ENCODE data around the gene DAO. TPM values are rescaled to one million over a fixed set of nuclear protein-coding genes. Genes with fewer than 3 reads are reported as not detected.

Gene DAO
- total RNA-seq, 1 experiment from 2014 or later: not detected

DNA sequence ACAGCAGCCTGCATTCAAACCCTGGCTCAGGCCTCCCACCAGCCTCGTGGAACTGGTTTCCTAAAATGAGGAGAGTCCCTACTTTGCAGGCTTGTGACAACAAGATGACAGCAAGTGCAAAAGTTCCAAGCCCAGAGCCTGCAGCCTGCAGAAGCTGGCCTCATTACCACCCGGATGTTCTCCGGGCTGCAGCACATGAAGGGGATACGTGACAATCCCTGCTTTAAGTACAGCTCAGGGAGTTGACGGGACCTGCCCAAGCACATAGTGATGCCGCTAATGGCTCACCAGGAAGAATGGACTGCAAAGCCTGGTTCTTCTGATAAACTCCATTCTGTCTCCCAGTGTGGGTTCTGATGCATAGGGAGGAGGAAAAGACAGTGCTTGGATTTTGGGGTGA, 37.5 kb upstream of the DAO start:
- Histone ChIP-seq H3K27me3 (no peaks in the 10 kb centered on the region), H3K4me3 (no peak overlapping the region), H3K9me3 (no peaks in the 10 kb centered on the region), H3K36me3 (peaks cover 87% of the 10 kb centered on the region)
- DNase-seq: no peak

- Histone ChIP-seq H3K36me3 (peaks cover 88% of the 10 kb centered on the region), H3K4me3 (no peak overlapping the region), H3K9me3 (no peaks in the 10 kb centered on the region), H3K27me3 (no peaks in the 10 kb centered on the region)
- DNase-seq: no peak
These were observed 36.7 kb upstream of the DAO start for GRCh38 chr12:108843187-108843586.

- H3K27me3 ChIP-seq: no peaks in the 10 kb centered on the region
- DNase-seq: no peak
- H3K36me3 ChIP-seq: peaks cover 83% of the 10 kb centered on the region
- no peaks in the 10 kb centered on the region for H3K9me3 ChIP-seq
- H3K4me3 ChIP-seq: no peak overlapping the region
These were observed 34.2 kb upstream of the DAO start for GRCh38 chr12:108845696-108846095.

DNA sequence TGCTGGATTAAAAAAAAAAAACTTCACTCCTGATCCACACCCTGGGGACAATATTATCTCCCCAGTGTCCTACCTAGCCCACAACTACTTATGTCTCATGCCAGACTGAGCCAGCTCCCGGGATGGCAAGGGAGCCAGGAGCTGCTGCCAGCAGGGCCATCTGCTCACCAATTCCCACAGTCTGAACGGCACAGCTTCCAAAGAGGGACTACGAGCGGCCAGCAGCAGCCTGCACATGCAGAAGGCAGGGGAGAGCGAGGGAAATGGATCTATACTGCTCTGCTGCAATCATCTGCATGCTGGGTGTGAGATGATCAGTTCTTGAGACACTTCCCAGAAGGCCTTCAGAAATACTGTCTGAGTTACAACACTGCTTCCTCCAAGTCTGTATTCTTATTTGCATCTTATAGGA, 33.6 kb upstream of the DAO start:
- Histone ChIP-seq H3K4me3 (no peak overlapping the region), H3K36me3 (peaks cover 81% of the 10 kb centered on the region), H3K9me3 (no peaks in the 10 kb centered on the region), H3K27me3 (no peaks in the 10 kb centered on the region)
- peak; percentile 92 for DNase-seq

GRCh38 chr12:108847705-108848104, 32.2 kb upstream of the DAO start:
- no peak for DNase-seq
- peaks cover 81% of the 10 kb centered on the region for H3K36me3 ChIP-seq
- no peaks in the 10 kb centered on the region for H3K9me3 ChIP-seq
- H3K27me3 ChIP-seq: no peaks in the 10 kb centered on the region
- no peak overlapping the region for H3K4me3 ChIP-seq

DNA sequence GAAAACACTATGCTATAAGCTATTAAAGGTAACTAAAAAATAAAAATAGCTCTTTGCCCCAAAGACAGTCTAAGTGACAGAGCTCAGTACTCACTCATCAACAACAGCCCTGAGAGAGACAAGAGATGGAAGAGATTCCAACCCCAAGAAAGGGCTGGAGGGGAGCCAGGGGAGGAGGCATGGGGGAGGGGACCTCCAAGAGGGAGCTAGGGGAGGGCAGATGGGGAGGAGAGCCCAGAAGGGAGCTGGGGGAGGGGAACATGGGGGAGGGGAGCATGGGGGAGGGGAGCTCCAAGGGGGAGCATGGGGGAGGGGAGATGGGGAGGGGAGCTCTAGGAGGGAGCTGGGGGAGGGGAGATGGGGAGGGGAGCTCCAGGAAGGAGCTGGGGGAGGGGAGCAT, 30.2 kb upstream of the DAO start:
- no peak overlapping the region for H3K4me3 ChIP-seq
- no peak for DNase-seq
- H3K9me3 ChIP-seq: no peaks in the 10 kb centered on the region
- peaks cover 76% of the 10 kb centered on the region for H3K36me3 ChIP-seq
- no peaks in the 10 kb centered on the region for H3K27me3 ChIP-seq

DNA sequence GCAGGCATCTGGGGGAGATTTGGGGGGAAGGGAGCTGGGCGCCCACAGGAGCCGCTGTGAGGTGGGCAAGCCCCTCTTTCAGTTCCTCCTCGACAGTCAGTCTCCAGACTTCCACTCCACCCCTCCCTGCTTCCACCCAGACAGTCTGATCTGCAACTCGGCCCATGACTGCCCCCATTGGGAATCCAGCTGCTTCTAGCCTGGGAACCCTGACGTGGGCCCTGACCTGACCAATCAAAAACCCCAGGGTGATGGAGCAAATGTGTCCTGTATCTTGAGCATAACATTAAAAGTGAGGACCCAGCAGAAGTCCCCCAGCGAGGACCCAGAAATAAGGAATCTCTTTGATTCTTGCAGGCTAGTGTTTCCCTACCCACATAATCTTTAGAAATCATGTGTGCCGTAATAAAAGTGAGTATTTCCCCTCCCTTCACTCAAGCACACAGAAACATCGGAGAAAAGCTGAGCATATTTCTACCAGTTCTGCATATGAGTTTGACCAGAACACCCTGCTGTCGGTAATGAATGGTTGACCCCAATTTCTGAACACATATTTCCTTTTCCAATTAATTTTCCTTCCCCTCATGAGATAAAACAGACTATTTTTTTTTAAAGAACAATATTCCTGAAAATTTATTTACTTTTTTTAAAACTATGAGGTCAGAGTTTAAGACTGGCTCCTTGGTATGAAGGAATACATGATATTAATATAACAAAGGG, 28.9 kb upstream of the DAO start:
- Histone ChIP-seq H3K9me3 (peaks cover 5% of the 10 kb centered on the region; the same call in 1 of the 2 replicates), H3K36me3 (peaks cover 80% of the 10 kb centered on the region), H3K27me3 (no peaks in the 10 kb centered on the region), H3K4me3 (no peak overlapping the region)
- peak; percentile 34 for DNase-seq

- H3K4me3 ChIP-seq: no peak overlapping the region
- H3K9me3 ChIP-seq: peaks cover 5% of the 10 kb centered on the region; the same call in 1 of the 2 replicates
- DNase-seq: no peak
- no peaks in the 10 kb centered on the region for H3K27me3 ChIP-seq
- H3K36me3 ChIP-seq: peaks cover 74% of the 10 kb centered on the region
These were observed 27.1 kb upstream of the DAO start for GRCh38 chr12:108852674-108853309.

- H3K9me3 ChIP-seq: peaks cover 5% of the 10 kb centered on the region; the same call in 1 of the 2 replicates
- H3K27me3 ChIP-seq: no peaks in the 10 kb centered on the region
- DNase-seq: no peak
- H3K4me3 ChIP-seq: no peak overlapping the region
- peaks cover 68% of the 10 kb centered on the region for H3K36me3 ChIP-seq
These were observed 26.5 kb upstream of the DAO start for GRCh38 chr12:108853426-108853825.

DNA sequence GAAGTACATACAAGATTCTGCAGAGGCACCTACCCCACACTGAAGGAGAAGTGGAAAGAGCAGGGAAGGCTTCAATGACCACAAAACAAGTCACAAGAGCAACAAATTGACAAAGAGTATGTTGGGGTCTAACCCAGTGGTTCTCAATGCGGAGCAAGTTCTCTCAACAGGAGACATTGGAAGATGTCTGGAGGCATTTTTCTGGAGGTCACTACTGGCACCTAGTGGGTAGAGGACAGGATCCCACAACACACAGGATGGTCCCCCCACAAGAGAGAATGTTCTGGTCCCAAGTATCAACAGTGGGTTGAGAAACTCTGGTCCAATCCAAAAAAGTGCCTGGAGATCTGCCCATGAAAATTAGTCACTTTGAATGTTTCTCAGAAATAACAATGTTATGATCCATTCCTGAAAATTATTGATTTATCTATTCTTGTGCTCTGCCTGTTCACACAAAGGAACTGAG, 25.9 kb upstream of the DAO start:
- peaks cover 5% of the 10 kb centered on the region; the same call in 1 of the 2 replicates for H3K9me3 ChIP-seq
- H3K27me3 ChIP-seq: no peaks in the 10 kb centered on the region
- peaks cover 62% of the 10 kb centered on the region for H3K36me3 ChIP-seq
- DNase-seq: peak; percentile 55
- H3K4me3 ChIP-seq: peak overlapping the region; percentile 95

- Histone ChIP-seq H3K9me3 (peaks cover 5% of the 10 kb centered on the region; the same call in 1 of the 2 replicates), H3K36me3 (peaks cover 56% of the 10 kb centered on the region), H3K27me3 (no peaks in the 10 kb centered on the region), H3K4me3 (peak overlapping the region; percentile 95)
- peak; percentile 82 for DNase-seq
These were observed 25.2 kb upstream of the DAO start for GRCh38 chr12:108854451-108855283.

- no peaks in the 10 kb centered on the region for H3K27me3 ChIP-seq
- peak overlapping the region; percentile 95 for H3K4me3 ChIP-seq
- peaks cover 56% of the 10 kb centered on the region for H3K36me3 ChIP-seq
- peaks cover 5% of the 10 kb centered on the region; the same call in 1 of the 2 replicates for H3K9me3 ChIP-seq
- no peak for DNase-seq
These were observed 24.4 kb upstream of the DAO start for GRCh38 chr12:108855284-108856169.

DNA sequence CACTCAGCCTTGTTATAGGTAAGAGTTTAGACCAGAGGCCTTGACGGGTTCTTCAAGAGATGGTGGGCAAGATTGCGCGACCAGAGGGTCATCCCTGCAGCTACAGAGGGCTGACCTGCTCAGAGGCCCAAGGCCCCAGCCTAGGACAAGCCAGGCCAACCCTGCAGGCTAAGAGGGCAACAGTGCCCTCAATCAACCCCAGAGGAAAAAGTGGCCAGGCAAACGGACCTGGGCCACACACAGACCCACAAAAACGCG, 23.8 kb upstream of the DAO start:
- Histone ChIP-seq H3K27me3 (no peaks in the 10 kb centered on the region), H3K4me3 (peak overlapping the region; percentile 95), H3K9me3 (peaks cover 5% of the 10 kb centered on the region; the same call in 1 of the 2 replicates), H3K36me3 (peaks cover 53% of the 10 kb centered on the region)
- no peak for DNase-seq

- peak; percentile 84 for DNase-seq
- H3K36me3 ChIP-seq: peaks cover 48% of the 10 kb centered on the region
- peak overlapping the region; percentile 95 for H3K4me3 ChIP-seq
- H3K27me3 ChIP-seq: no peaks in the 10 kb centered on the region
- H3K9me3 ChIP-seq: peaks cover 5% of the 10 kb centered on the region; the same call in 1 of the 2 replicates
These were observed 23.3 kb upstream of the DAO start for GRCh38 chr12:108856428-108857157.

DNA sequence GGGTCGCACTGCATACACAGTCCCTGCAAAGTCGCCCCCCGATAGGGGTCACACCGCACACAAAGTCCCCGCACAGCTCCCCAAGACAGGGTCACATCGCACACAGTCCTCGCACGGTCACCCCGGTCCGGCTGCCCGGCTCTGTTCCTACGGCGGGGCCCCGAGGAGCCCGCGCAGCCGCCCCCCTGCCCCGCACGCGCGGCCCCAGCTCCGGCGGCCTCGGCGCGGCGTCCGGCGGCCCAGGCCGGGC, 22.8 kb upstream of the DAO start:
- Histone ChIP-seq H3K36me3 (peaks cover 43% of the 10 kb centered on the region), H3K4me3 (peak overlapping the region; percentile 95), H3K27me3 (no peaks in the 10 kb centered on the region), H3K9me3 (peaks cover 5% of the 10 kb centered on the region; the same call in 1 of the 2 replicates)
- no peak for DNase-seq

All from MG63 (cell line).